GM18499 (cell line): ENCODE measurements around the gene MAEA.

Experiments
- ATAC-seq: cut with Tn5 transposase; IDR thresholded peaks from one replicate; pipeline ENCODE4 v1.9.1; 2021; ENCODE audit warnings: moderate number of reproducible peaks; ENCODE audit not compliant: insufficient read depth, unreplicated experiment

Gene MAEA

GRCh38 chr4:1349359-1350168 is 59.9 kb downstream of the MAEA start:
- no peak for ATAC-seq

DNA sequence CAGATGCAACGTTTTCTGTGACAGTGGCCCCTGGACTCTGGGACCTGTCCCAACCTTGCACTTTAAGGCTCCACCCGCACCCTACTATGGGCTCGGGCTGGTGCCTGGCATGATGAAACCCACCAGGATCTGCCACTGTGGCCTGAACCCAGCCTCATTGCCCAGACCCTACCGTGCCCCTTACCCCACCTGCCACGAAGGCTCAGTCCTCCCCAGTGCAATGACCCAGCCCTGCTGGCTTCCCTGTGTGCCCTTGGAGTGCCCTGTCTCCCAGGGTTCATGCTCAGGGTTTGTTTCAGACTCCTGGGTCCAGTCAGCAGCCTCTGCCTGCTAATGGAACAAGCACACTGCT is 60.5 kb downstream of the MAEA start:
- no peak for ATAC-seq

GRCh38 chr4:1351854-1352566 is 62.3 kb downstream of the MAEA start:
- ATAC-seq: no peak

DNA sequence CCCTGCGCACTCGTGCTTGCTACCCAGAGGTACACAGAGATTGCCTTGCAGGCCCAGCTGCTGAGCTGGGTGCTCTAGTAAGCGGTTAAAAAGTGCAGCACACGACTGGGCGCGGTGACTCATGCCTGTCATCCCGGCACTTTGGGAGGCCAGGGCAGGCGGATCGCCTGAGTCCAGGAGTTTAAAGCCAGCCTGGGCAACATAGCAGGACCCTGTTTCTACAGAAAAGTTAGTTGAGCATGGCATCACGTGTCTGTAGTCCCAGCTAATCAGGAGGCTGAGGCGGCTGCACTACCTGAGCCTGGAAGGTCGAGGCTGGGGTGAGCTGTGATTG is 62.8 kb downstream of the MAEA start:
- no peak for ATAC-seq

GRCh38 chr4:1353186-1354055 is 63.7 kb downstream of the MAEA start:
- no peak for ATAC-seq

- ATAC-seq: no peak
Measured at GRCh38 chr4:1354136-1354982, 64.7 kb downstream of the MAEA start.

- no peak for ATAC-seq
Measured at GRCh38 chr4:1354983-1355275, 65.2 kb downstream of the MAEA start.

DNA sequence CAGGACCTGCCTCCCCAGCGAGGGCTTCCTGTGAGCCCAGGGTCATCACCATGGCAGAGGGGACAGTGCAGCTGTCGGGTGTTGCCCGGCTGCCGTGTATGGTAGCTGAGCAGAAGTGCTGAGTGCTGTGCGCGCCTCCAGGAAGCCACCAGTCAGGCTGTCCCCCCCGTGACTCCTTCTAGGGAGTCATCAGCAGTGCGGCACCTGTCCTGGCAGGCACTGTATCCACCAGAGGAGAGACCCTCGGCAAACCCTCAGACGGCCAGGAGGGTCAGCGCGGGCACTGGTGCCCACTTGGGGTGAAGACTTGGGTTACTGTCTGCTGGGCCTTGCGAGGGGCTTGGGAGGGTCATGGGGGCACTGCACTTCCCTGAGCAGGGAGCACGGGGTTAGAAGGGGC is 65.7 kb downstream of the MAEA start:
- ATAC-seq: no peak

DNA sequence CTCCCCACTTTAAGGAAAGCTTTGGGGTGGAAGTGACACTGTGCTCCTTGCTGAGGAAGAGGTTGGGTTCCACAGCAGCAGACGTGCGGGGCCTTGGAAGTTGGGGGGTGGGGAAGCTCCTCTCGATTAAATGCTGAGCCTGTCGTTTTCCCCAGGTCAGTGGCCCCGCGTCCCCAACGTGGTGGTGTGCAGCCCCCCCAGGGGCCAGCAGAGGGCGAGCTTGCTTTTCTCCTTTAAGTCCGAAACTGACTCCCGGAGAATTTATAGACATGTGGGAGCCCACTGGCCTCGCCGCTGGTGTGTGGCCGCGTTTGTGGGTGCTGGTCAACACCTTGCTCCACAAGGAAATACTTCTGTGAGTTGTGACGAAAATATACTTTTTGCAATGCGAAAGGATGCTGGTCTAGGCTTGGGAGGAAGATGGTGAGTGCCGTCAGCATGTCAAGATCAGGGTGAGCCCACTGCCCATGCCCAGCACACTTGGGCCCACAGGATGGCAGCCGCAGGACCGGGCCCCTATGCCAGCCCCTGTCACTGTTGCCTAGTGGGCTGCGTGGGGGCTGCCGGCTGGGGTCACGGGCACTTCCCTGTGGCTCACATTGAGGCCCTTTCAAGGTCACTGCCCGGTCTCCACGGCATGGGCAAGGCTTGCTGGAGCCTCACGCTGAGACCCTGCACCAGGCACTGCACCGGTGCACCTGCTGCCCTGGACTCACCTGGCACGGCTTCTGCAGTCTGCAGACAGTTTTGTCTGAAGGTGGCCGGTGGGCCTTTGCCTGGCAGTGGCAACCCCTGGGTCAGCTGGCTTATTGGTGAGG is 66.7 kb downstream of the MAEA start:
- ATAC-seq: no peak

- ATAC-seq: no peak
Measured at GRCh38 chr4:1357356-1358248, 67.9 kb downstream of the MAEA start.

- no peak for ATAC-seq
Measured at GRCh38 chr4:1358421-1359143, 68.9 kb downstream of the MAEA start.

DNA sequence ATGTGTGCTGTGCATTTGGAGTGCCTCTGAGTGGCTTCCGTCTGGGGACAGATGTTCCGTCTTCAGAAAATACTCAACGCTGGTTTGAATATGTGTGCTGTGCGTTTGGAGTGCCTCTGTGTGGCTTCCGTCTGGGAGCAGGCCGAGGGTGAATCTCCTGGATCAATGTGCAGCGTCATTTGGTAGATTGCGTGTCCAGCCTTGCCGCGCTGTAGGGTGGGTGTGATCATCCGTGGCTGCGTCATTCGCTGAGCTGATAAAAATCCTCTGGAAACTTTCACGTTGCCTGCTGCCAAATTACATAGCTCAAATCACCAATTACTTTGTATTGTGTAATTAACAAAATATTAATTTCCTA is 69.4 kb downstream of the MAEA start:
- no peak for ATAC-seq

DNA sequence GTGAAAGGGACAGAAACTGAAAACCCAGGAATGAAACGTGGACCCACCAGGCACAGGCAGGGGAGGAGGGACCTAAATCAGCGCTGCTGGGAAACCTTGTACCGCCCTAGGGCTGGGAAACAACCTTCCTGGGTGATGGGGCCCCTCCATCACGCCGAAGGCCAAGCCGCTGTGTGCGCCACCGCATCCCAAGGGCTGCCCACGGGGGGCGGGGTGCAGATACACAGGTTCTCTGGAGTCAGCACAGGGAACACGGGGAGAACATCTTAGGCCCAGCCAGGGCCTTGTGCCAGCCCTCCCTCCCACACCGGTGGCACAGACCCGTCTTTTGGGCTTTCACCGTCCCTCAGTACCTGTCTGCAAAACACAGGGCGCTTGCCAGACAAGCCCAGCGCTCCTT is 70.3 kb downstream of the MAEA start:
- ATAC-seq: no peak

GRCh38 chr4:1360423-1361283 is 71.0 kb downstream of the MAEA start:
- no peak for ATAC-seq

DNA sequence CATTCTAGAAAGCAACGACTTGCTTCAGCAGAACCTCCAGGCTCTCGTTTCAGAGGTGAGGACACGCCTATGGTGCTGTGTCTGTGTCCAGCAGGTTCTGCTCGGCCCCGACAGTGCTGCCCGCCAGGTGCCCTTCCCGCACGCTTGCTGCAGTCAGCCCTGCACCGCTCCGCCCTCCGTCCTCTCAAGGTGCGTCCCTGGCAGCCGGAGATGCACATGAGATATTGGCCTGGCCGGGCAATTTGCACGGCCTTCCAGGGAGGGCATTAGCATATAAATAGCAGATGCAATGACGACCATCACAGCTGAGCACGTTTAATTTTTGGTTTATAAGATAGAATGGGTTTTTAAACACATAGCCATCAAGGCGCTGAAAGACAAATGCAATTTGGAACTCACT is 71.7 kb downstream of the MAEA start:
- ATAC-seq: no peak

GRCh38 chr4:1362046-1362445 is 72.4 kb downstream of the MAEA start:
- ATAC-seq: no peak

DNA sequence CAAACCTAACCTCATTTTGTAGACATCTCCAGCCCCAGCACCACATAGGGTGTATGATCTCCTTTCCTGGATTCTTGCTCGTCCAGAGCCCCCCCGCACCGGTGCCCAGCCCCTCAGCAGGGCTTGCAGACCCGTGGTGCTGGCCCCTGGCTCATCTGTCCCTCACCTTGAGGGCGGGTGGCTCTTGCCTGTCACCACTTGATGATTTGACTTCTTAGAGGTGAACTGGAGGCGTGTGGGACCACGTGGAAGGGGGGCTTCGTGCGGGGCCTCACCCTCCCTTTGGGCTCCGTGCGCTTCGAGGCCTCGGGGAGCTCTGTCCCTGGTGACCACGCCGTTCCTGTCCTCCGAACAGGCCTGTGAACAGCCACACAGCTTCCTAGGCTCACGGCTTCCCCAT is 72.8 kb downstream of the MAEA start:
- no peak for ATAC-seq
